HL-60 (cell line): ENCODE data around the gene STX10.

Experiments
- DNase-seq, 2 experiments: peaks; one replicate each; pipeline ENCODE4 v3.0.0-alpha.2; 2010 to 2020; ENCODE audit warnings: low read depth in 1 of 2, low spot score in 1 of 2
- H3K27ac ChIP-seq: fragments of 250-450 bp; sonication (Bioruptor Pico); replicated peaks from 2 replicates; pipeline ENCODE4 v1.5.1; 2020; ENCODE audit warnings: mild to moderate bottlenecking, moderate library complexity
- H3K27me3 ChIP-seq: fragments of 250-450 bp; sonication (Bioruptor Pico); 2 replicates; pipeline ENCODE4 v1.5.1; 2021; ENCODE audit warnings: mild to moderate bottlenecking, moderate library complexity; ENCODE audit not compliant: insufficient read depth, poor library complexity, severe bottlenecking
- H3K4me3 ChIP-seq: replicated peaks from 2 replicates; pipeline ENCODE4 v1.5.1; 2011; ENCODE audit warnings: mild to moderate bottlenecking, control low read depth, low read length; ENCODE audit not compliant: insufficient read depth
- GABPA ChIP-seq: IDR thresholded peaks from 2 replicates; pipeline ENCODE4 v1.6.1; 2012; ENCODE audit warnings: low read depth
- POLR2AphosphoS5 ChIP-seq: IDR thresholded peaks from 2 replicates; pipeline ENCODE4 v1.6.1; 2012; ENCODE audit warnings: low read depth
- SPI1 ChIP-seq: IDR thresholded peaks from 2 replicates; pipeline ENCODE4 v1.6.1; 2012; ENCODE audit warnings: low read depth, mild to moderate bottlenecking, borderline replicate concordance
- TF ChIP-seq, protein P1 (sequence below): IDR thresholded peaks from one replicate; pipeline ENCODE4 v1.5.1; 2011; ENCODE audit warnings: low read length, control low read depth, inconsistent platforms; ENCODE audit not compliant: insufficient read depth
- TF ChIP-seq, protein P2 (sequence below): IDR thresholded peaks from 2 replicates; pipeline ENCODE4 v1.6.1; 2012; ENCODE audit warnings: low read depth; ENCODE audit not compliant: insufficient replicate concordance

Gene STX10

DNA sequence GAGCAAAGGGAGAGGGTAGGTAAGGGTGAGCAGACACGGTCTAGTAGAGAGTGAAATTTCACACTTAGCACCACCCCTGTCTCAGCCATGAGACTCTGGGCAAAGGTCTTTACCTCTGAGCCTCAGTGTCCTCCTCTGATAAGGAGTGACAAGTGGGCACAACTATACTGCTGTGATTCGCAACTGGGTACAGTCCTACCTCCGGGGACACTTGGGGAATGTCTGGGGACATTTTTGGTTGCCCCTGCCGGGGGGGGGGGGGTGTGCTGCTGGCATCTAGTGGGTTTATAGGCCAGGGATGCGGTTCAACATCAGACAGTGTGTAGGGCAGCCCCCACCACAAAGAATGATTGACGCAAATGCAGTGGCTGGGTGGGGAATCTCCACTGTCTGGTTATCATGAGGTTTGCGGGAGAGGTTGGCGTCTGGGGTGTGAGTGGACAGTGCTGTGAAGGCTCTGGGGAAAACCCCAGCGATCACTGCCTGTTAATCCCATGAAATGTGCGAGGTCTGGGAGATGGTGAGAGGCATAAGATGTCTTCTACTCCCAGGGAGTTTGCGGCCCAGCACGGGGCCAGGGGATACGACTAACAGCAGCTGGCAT, 27.8 kb downstream of the STX10 start:
- H3K4me3 ChIP-seq, result no peak overlapping the region
- no peak for TF ChIP-seq SPI1
- TF ChIP-seq, protein P1, sequence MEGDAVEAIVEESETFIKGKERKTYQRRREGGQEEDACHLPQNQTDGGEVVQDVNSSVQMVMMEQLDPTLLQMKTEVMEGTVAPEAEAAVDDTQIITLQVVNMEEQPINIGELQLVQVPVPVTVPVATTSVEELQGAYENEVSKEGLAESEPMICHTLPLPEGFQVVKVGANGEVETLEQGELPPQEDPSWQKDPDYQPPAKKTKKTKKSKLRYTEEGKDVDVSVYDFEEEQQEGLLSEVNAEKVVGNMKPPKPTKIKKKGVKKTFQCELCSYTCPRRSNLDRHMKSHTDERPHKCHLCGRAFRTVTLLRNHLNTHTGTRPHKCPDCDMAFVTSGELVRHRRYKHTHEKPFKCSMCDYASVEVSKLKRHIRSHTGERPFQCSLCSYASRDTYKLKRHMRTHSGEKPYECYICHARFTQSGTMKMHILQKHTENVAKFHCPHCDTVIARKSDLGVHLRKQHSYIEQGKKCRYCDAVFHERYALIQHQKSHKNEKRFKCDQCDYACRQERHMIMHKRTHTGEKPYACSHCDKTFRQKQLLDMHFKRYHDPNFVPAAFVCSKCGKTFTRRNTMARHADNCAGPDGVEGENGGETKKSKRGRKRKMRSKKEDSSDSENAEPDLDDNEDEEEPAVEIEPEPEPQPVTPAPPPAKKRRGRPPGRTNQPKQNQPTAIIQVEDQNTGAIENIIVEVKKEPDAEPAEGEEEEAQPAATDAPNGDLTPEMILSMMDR, result no peak
- TF ChIP-seq, protein P2, sequence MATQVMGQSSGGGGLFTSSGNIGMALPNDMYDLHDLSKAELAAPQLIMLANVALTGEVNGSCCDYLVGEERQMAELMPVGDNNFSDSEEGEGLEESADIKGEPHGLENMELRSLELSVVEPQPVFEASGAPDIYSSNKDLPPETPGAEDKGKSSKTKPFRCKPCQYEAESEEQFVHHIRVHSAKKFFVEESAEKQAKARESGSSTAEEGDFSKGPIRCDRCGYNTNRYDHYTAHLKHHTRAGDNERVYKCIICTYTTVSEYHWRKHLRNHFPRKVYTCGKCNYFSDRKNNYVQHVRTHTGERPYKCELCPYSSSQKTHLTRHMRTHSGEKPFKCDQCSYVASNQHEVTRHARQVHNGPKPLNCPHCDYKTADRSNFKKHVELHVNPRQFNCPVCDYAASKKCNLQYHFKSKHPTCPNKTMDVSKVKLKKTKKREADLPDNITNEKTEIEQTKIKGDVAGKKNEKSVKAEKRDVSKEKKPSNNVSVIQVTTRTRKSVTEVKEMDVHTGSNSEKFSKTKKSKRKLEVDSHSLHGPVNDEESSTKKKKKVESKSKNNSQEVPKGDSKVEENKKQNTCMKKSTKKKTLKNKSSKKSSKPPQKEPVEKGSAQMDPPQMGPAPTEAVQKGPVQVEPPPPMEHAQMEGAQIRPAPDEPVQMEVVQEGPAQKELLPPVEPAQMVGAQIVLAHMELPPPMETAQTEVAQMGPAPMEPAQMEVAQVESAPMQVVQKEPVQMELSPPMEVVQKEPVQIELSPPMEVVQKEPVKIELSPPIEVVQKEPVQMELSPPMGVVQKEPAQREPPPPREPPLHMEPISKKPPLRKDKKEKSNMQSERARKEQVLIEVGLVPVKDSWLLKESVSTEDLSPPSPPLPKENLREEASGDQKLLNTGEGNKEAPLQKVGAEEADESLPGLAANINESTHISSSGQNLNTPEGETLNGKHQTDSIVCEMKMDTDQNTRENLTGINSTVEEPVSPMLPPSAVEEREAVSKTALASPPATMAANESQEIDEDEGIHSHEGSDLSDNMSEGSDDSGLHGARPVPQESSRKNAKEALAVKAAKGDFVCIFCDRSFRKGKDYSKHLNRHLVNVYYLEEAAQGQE, result no peak
- no peak for TF ChIP-seq GABPA
- no peak; the same call in 1 of the 2 replicates for TF ChIP-seq POLR2AphosphoS5
- no peaks in the 10 kb centered on the region for H3K27me3 ChIP-seq
- no peak for DNase-seq
- no peak overlapping the region for H3K27ac ChIP-seq

DNA sequence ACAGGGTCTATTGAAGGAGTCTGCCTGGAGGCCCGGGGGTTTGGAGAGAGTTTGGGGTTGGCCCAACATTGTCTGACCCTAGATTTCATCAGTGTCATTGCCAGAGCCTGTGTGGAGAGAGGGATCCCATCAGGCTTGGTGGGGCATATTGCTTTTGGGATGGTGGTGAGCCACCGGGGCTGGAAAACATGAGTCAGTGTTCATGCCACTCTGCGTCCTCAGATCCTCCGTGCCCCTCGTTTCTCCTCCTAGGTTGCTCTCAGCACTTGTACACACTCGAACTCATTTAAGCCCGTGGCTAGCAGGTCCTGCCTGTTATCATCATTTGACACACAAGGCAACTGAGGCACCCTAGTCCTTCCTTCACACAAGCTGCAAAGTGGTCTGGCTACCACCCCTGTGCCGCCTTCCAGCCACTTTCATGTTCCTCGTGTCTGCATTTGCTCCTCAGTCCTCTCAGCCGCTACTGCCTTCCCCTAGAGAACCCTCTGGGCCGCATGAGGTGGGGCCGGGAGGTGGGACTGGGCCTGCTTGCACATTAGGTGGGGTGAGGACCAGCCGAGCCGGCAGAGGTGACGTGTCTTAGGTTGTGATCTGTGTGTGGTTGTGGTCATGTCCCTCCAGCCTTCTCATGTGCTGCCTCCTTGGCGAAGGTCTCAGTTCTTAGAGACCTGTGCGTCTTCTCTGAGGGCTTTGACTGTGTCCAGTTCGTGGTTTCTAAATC, 28.5 kb downstream of the STX10 start:
- H3K27ac ChIP-seq, result no peak overlapping the region
- no peaks in the 10 kb centered on the region for H3K27me3 ChIP-seq
- H3K4me3 ChIP-seq, result no peak overlapping the region
- no peak for DNase-seq
- TF ChIP-seq GABPA (no peak), SPI1 (no peak), POLR2AphosphoS5 (no peak; the same call in 1 of the 2 replicates)
- TF ChIP-seq, protein P2, result no peak
- TF ChIP-seq, protein P1, result no peak

DNA sequence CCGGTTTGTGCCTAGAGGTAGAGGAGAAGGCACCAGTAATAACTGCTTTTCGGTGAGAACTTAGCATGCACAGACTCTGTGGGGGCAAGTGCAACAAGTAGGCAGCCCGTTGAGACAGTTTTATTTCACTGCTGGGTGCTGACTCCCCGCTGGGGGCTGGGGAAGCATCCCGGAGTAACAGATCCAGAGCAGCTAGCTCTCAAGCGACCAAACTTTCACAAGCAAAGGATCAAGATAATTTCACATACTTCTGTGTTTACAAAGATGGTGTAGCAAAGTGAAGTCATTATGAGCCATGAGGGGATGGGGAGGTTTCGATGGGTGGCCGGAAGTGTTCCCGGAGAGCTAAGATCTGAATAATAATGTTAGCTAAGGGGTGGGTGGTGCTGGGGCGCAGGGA, 29.4 kb downstream of the STX10 start:
- TF ChIP-seq, protein P1, result no peak
- TF ChIP-seq, protein P2, result no peak
- TF ChIP-seq SPI1 (no peak), GABPA (no peak), POLR2AphosphoS5 (no peak)
- no peak overlapping the region for H3K4me3 ChIP-seq
- no peaks in the 10 kb centered on the region for H3K27me3 ChIP-seq
- DNase-seq, result no peak
- no peak overlapping the region for H3K27ac ChIP-seq
